K562 (cell line): ENCODE measurements around the gene DOP1B.

ENCODE experiments used
- SETDB1 ChIP-seq: IDR thresholded peaks from one replicate; pipeline ENCODE4 v1.6.1; 2012; ENCODE audit warnings: low read length, control low read depth, inconsistent platforms
- TF ChIP-seq, protein P1 (sequence below): fragments of 250-450 bp; sonication (Bioruptor Pico); IDR thresholded peaks from 2 replicates; pipeline ENCODE4 v1.8.0; 2021; ENCODE audit warnings: borderline replicate concordance, mild to moderate bottlenecking, moderate library complexity; ENCODE audit not compliant: poor library complexity, severe bottlenecking
- TF ChIP-seq, protein P2 (sequence below): sonication (generic); formaldehyde crosslinking; IDR thresholded peaks from 2 replicates; pipeline ENCODE4 v1.8.0; 2022; ENCODE audit warnings: missing genetic modification reagents, mild to moderate bottlenecking, borderline replicate concordance
- TF ChIP-seq, protein P3 (sequence below): fragments of 250-450 bp; sonication (Bioruptor Pico); IDR thresholded peaks from 2 replicates; pipeline ENCODE4 v1.4.0; 2020
- TF ChIP-seq, protein P4 (sequence below): fragments of 450-650 bp; formaldehyde crosslinking; IDR thresholded peaks from 2 replicates; pipeline ENCODE4 v1.4.0; 2020; ENCODE audit warnings: mild to moderate bottlenecking, mixed read lengths
- TF ChIP-seq, protein P5 (sequence below): fragments of 250-450 bp; sonication (Bioruptor Pico); IDR thresholded peaks from 2 replicates; pipeline ENCODE4 v1.5.0; 2022; ENCODE audit warnings: mild to moderate bottlenecking

DNA sequence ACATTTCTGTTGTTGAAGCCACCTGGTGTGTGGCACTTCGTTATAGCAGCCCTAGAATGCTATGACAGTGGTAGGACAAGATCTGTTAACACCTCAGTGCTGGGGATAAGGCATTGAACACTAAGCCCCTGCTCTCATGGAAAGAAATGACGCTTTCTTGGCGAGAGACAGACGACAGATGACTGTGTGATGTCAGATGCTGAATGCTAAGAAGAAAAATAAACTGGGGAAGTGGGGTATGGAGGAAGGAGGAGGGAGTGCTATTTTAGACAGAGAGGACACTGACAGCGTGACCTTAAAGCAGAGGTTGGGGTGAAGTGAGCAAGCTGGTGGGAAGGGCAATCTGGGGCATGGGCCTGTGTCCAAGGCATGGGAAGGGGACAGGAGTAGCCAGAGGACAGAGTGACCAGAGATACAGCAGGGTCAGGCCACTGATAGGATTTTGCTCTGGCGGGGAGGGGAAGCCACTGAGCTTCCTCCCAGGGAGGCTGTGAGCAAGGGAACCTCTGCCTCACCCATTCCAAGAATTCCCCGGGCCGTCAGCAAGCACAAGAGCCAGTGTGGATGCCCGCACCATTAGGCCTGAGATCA is 15.2 kb downstream of the DOP1B start:
- TF ChIP-seq, protein P1, sequence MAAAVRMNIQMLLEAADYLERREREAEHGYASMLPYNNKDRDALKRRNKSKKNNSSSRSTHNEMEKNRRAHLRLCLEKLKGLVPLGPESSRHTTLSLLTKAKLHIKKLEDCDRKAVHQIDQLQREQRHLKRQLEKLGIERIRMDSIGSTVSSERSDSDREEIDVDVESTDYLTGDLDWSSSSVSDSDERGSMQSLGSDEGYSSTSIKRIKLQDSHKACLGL (CRISPR knock-in tag): no peak
- TF ChIP-seq, protein P2, sequence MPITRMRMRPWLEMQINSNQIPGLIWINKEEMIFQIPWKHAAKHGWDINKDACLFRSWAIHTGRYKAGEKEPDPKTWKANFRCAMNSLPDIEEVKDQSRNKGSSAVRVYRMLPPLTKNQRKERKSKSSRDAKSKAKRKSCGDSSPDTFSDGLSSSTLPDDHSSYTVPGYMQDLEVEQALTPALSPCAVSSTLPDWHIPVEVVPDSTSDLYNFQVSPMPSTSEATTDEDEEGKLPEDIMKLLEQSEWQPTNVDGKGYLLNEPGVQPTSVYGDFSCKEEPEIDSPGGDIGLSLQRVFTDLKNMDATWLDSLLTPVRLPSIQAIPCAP (CRISPR knock-in tag): no peak
- TF ChIP-seq SETDB1: no peak
- TF ChIP-seq, protein P3, sequence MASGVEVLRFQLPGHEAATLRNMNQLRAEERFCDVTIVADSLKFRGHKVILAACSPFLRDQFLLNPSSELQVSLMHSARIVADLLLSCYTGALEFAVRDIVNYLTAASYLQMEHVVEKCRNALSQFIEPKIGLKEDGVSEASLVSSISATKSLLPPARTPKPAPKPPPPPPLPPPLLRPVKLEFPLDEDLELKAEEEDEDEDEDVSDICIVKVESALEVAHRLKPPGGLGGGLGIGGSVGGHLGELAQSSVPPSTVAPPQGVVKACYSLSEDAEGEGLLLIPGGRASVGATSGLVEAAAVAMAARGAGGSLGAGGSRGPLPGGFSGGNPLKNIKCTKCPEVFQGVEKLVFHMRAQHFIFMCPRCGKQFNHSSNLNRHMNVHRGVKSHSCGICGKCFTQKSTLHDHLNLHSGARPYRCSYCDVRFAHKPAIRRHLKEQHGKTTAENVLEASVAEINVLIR: no peak
- TF ChIP-seq, protein P4, sequence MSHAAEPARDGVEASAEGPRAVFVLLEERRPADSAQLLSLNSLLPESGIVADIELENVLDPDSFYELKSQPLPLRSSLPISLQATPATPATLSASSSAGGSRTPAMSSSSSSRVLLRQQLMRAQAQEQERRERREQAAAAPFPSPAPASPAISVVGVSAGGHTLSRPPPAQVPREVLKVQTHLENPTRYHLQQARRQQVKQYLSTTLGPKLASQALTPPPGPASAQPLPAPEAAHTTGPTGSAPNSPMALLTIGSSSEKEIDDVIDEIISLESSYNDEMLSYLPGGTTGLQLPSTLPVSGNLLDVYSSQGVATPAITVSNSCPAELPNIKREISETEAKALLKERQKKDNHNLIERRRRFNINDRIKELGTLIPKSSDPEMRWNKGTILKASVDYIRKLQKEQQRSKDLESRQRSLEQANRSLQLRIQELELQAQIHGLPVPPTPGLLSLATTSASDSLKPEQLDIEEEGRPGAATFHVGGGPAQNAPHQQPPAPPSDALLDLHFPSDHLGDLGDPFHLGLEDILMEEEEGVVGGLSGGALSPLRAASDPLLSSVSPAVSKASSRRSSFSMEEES (CRISPR knock-in tag): no peak
- TF ChIP-seq, protein P5, sequence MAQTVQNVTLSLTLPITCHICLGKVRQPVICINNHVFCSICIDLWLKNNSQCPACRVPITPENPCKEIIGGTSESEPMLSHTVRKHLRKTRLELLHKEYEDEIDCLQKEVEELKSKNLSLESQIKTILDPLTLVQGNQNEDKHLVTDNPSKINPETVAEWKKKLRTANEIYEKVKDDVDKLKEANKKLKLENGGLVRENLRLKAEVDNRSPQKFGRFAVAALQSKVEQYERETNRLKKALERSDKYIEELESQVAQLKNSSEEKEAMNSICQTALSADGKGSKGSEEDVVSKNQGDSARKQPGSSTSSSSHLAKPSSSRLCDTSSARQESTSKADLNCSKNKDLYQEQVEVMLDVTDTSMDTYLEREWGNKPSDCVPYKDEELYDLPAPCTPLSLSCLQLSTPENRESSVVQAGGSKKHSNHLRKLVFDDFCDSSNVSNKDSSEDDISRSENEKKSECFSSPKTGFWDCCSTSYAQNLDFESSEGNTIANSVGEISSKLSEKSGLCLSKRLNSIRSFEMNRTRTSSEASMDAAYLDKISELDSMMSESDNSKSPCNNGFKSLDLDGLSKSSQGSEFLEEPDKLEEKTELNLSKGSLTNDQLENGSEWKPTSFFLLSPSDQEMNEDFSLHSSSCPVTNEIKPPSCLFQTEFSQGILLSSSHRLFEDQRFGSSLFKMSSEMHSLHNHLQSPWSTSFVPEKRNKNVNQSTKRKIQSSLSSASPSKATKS (CRISPR knock-in tag): no peak
